ENCODE results near the gene PAPSS2. TPM values are rescaled to one million over a fixed set of nuclear protein-coding genes. Genes with fewer than 3 reads are reported as not detected.

The PAPSS2 gene
- total and polyA plus RNA-seq, 2 donors (not counting 3 experiments of a cell fraction or from before 2014, with no cell fraction given): 27.9 to 82.6 TPM

GRCh38 chr10:87790185-87790584, 130.5 kb downstream of the PAPSS2 start:
- H3K4me3 ChIP-seq (replicated peaks in 1 of 3; ENCODE audit: insufficient read depth in 1 of 3, low read depth in 1 of 3, low read length in 3 of 3): no peak overlapping the region
- H3K4me2 ChIP-seq (ENCODE audit: insufficient read depth, low read length): no peak overlapping the region
- dilution Hi-C loops (cut with MboI; ENCODE audit: extremely low pct_ligation_motif_present, low sequenced_read_pairs): no loop called here
- no peak for DNase-seq (ENCODE audit: low read depth, low spot score)
- FAIRE-seq: no peak
- H3K9me1 ChIP-seq (replicated peaks; ENCODE audit: control insufficient read depth, extremely low read depth, insufficient read depth, low read length): no peaks in the 10 kb centered on the region
- H3K79me2 ChIP-seq (ENCODE audit: control insufficient read depth, insufficient read depth, low read length): peaks cover 6% of the 10 kb centered on the region
- intact Hi-C loops (cut with micrococcal nuclease): no loop called here
- ChIA-PET CTCF (no interaction called here), POLR2A (no interaction called here)
- no peaks in the 10 kb centered on the region for H3K4me1 ChIP-seq (ENCODE audit: control insufficient read depth, extremely low read depth, insufficient read depth, low read length)
- no peaks in the 10 kb centered on the region for H3K27me3 ChIP-seq (ENCODE audit: control insufficient read depth in 2 of 2, insufficient read depth in 2 of 2, low read length in 2 of 2)
- H3K9me3 ChIP-seq (replicated peaks; ENCODE audit: control insufficient read depth, insufficient read depth, low read length): no peaks in the 10 kb centered on the region
- H3K9ac ChIP-seq (replicated peaks; ENCODE audit: extremely low read depth, insufficient read depth, low read length): no peak overlapping the region
- no peaks in the 10 kb centered on the region for H4K20me1 ChIP-seq (replicated peaks; ENCODE audit: control insufficient read depth, extremely low read depth, insufficient read depth, low read length)
- H3K36me3 ChIP-seq (ENCODE audit: control insufficient read depth in 2 of 2, extremely low read depth in 1 of 2, insufficient read depth in 2 of 2, low read length in 2 of 2): no peaks in the 10 kb centered on the region
- no TSS peak for BruUV-seq (replicated peaks)
- TF ChIP-seq CTCF (IDR thresholded peaks at IDR 0.05; ENCODE audit: extremely low read depth in 1 of 2, insufficient read depth in 1 of 2, low read depth in 1 of 2, low read length in 2 of 2): no peak
- TF ChIP-seq POLR2AphosphoS5 (IDR thresholded peaks at IDR 0.05; ENCODE audit: insufficient read depth, low read depth, low read length): no peak
- TF ChIP-seq MYC (IDR thresholded peaks at IDR 0.05; ENCODE audit: low read depth, low read length): no peak
- no peak for TF ChIP-seq POLR2A (IDR thresholded peaks at IDR 0.05; ENCODE audit: low read depth, low read length)
- no peak for TF ChIP-seq MAX (IDR thresholded peaks at IDR 0.05; ENCODE audit: insufficient read depth, insufficient read length)
- no peak for TF ChIP-seq FOS (IDR thresholded peaks at IDR 0.05; ENCODE audit: borderline replicate concordance, insufficient read depth, low read length)
- no peak for TF ChIP-seq GATA2 (IDR thresholded peaks at IDR 0.05; ENCODE audit: insufficient read depth, insufficient read length, low read depth, low read length)
- TF ChIP-seq JUN (IDR thresholded peaks at IDR 0.05; ENCODE audit: borderline replicate concordance, insufficient read depth, insufficient read length, low read depth): no peak
- TF ChIP-seq EZH2 (IDR thresholded peaks at IDR 0.05; ENCODE audit: borderline replicate concordance, low read depth, low read length, severe bottlenecking): no peak
- no peak overlapping the region for H3K27ac ChIP-seq (ENCODE audit: insufficient read depth, low read depth, low read length)
- no peak overlapping the region for H2AFZ ChIP-seq (ENCODE audit: low read depth, low read length)

Measured in endothelial cell of umbilical vein (primary cell).